Measurements from ENCODE around the gene ACAT2.
"Not testable (repeated sequence)": the region's sequence is repeated elsewhere in the genome, so short reads cannot be mapped to it uniquely, and the experiment has no call there.

The ACAT2 gene

GRCh38 chr6:159761873-159762680 lies at the start of gene ACAT2:
ACAT2 (plus strand) TSS chr6:159762045; CDS start chr6:159762088, 43 bp downstream.
- DNase-seq = peak; percentile 91 to 93

- not testable (repeated sequence) for DNase-seq
Measured at GRCh38 chr6:159712389-159712788, 49.5 kb upstream of the ACAT2 start.

- DNase-seq = no peak
Measured at GRCh38 chr6:159713984-159714383, 47.9 kb upstream of the ACAT2 start.

- DNase-seq = no peak
Measured at GRCh38 chr6:159714404-159714803, 47.4 kb upstream of the ACAT2 start.

GRCh38 chr6:159715166-159715565 lies 46.7 kb upstream of the ACAT2 start:
- no peak for DNase-seq

- DNase-seq = no peak
Measured at GRCh38 chr6:159715605-159716004, 46.2 kb upstream of the ACAT2 start.

GRCh38 chr6:159716247-159717096 lies 45.4 kb upstream of the ACAT2 start:
- DNase-seq = no peak

- no peak for DNase-seq
Measured at GRCh38 chr6:159718634-159719033, 43.2 kb upstream of the ACAT2 start.

GRCh38 chr6:159719287-159719686 lies 42.6 kb upstream of the ACAT2 start:
- no peak for DNase-seq

GRCh38 chr6:159720708-159721107 lies 41.1 kb upstream of the ACAT2 start:
- DNase-seq = no peak

- not testable (repeated sequence) for DNase-seq
Measured at GRCh38 chr6:159721981-159722380, 39.9 kb upstream of the ACAT2 start.

GRCh38 chr6:159722655-159723054 lies 39.2 kb upstream of the ACAT2 start:
- no peak for DNase-seq

- no peak for DNase-seq
Measured at GRCh38 chr6:159723259-159723658, 38.6 kb upstream of the ACAT2 start.

GRCh38 chr6:159724778-159725177 lies 37.1 kb upstream of the ACAT2 start:
- no peak for DNase-seq

GRCh38 chr6:159725208-159725607 lies 36.6 kb upstream of the ACAT2 start:
- not testable (repeated sequence) for DNase-seq

GRCh38 chr6:159726255-159726917 lies 35.5 kb upstream of the ACAT2 start:
- no peak for DNase-seq

- DNase-seq = peak; percentile 96 to 98
Measured at GRCh38 chr6:159726918-159727716, 34.7 kb upstream of the ACAT2 start, which contains the start of gene WTAP. WTAP (plus strand) TSS chr6:159727506; CDS start chr6:159736266, 8,760 bp downstream.

- no peak for DNase-seq
Measured at GRCh38 chr6:159727717-159728445, 34.0 kb upstream of the ACAT2 start.

- DNase-seq = no peak
Measured at GRCh38 chr6:159728531-159728964, 33.3 kb upstream of the ACAT2 start.

GRCh38 chr6:159729598-159730331 lies 32.1 kb upstream of the ACAT2 start:
- DNase-seq = no peak

GRCh38 chr6:159730332-159730676 lies 31.5 kb upstream of the ACAT2 start:
- no peak for DNase-seq
